HPDE6-E6E7 (cell line): ENCODE measurements around the gene ACVR1C.

Experiments
- DNase-seq: peaks from one replicate; pipeline ENCODE4 v3.0.0; 2011; ENCODE audit warnings: missing footprints; ENCODE audit errors: extremely low spot score

Gene ACVR1C

GRCh38 chr2:157497638-157498314 lies 130.9 kb downstream of the ACVR1C start:
- peak; percentile 15 for DNase-seq

GRCh38 chr2:157492189-157492773 lies 136.4 kb downstream of the ACVR1C start:
- peak; percentile 59 for DNase-seq

DNA sequence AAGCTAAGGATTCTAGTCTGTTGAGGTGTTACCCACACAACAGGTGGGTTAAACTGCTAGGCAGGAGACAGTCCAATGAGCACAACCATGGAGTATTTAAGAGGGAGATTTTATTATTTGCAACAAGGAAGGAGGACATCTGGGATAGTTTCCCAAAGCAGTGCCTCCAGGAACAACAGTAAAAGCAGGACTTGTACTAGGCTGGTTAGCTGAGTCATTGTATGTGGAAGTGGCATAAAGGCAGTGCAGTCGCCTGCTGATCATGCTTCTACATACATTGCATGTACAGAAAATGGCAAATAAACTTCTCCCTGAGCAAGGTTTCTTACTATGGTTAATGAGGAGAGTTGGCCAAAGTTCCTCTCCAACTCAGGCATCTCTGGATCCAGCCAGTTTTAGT lies 138.7 kb downstream of the ACVR1C start:
- DNase-seq, result no peak

DNA sequence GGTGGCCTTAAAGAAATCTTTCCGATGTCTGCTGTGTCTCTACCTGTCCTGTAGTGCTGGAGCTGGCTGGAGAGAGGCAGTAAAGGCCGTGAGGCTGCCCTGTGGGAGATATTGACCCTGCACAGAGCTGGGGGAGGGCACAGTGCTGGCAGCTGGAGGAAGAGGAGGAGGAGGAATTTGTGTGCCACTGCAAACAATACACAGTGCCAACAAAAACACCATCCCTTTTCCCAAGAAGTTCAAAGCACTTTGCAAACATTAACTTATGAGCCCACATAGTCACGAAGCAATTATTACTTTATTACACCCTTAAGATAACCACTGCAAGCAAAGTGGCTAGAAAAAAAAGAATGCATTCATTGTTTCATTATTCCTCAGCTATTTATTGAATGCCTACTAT lies 139.8 kb downstream of the ACVR1C start:
- no peak for DNase-seq

- DNase-seq, result no peak
Observed at GRCh38 chr2:157487747-157488146, 140.9 kb downstream of the ACVR1C start.

DNA sequence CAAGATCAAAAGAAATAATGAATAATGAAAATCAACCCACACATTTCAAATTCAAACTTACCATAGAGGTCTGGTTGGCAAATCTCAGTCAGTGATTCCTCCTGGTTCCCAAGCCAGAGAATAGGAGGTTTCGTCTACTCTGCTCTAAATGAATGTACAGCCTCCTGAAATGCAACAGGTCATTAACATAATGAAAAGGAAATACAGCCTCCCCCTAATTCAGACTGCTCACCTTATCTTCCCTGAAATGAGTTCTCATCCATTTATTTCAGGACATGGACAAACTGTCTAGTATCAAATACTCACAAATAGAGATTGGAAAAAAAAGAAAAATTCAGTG lies 141.4 kb downstream of the ACVR1C start:
- DNase-seq, result no peak

DNA sequence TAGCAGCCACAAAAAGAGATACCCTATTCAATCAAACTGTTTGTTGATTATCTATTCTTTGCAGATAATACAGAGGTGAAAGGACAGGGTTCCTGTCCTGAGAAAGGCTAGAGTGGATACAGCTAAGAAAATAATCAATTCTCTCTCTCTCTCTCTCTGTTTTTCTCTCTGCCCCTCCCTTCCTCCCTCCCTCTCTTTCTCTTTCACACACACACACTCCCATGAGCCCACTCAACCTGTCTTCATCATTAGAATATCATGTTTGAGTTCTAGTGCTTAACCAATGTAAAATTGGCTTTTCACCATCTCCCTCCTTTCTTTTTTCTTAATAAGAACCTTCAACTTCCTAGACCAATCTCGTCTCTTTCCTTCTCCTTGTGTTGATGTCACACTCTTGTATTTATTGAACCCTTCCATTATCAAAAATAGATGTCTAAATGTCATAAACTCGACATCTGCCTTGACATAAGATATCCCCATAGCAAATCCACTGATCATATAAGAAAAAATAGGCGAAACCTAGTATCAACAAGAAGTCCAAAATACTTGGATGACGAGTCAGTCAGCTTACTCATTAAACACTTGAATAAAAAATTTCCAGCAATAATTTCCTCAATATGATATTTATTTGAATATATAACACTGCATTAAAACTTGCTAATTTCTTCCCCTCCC lies 141.9 kb downstream of the ACVR1C start:
- DNase-seq, result no peak

DNA sequence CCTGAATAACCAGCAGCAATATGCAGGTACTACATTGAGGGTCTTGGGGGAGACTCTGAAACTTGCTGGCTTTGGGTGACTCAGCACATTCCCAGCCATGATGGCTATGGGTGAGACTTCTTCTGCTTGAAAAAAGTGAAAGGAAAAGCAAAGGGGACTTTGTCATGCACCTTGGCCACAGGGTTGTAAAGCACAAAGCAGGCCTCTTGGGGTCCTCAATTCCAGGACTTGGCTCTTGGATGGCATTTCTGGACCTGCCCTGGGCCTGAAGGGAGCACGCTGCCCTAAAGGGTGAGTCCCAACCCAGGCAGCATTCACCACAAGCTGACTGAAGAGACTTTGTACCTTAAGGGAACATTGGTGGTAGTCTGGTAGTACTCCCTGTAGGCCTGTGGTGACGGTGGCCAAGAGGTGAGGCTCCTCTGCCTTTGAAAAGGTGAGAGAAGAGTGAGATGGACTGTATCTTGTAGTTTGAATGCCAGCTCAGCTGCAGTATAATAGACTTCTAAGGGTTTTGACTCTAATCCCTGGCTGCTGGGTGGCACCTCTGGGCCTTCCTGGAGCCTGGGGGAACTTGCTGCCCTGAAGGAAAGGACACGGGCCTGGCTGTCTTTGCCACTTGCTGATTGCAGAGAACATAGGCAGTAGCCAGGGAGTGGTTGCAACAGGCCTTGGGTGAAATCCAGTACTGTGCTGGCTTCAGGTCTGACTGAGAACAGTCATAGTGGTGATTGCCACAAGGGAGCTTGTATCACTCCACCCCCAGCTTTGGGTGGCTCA lies 148.3 kb downstream of the ACVR1C start:
- no peak for DNase-seq

DNA sequence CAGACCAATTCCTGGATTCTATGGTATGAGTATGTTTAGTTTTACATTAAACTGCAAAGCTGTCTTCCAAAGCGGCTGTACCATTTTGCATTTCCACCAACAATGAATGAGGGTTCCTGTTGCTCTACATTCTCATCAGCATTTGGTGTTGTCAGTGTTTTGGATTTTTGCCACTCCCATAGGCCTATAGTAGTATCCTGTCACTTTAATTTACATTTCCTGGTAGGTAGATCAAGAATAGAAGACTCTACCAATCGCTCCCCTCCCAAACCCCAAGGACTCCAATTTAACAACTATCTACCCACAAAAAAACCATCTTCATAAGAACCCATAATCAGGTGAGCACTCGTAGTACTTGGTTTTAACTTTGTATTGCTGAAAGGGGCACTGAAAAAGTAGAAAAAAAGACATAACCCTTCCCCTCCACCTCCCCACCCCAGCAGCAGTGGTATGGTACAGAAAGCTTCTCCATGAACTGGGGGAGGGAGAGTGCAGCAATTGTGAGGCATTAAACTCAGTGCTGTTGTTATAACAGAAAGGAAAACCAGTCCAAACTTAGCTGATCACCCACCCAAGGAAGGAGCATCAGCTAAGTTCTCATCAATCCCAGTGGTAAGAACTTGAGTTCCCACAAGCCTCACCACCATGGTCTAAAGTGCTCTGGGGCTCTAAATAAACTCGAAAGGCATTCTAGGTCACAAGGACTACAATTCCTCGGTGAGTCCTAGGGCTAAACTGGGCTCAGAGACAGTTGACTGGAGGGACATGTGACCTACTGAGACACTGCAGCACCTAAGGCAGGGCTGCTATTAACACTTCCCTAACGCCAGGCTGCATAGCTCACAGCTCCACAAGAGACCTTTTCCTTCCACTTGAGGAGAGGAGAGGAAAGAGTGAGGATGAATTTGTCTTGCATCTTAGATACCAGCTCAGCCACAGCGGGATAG lies 149.3 kb downstream of the ACVR1C start:
- no peak for DNase-seq

- no peak for DNase-seq
Observed at GRCh38 chr2:157477919-157478318, 150.7 kb downstream of the ACVR1C start.

DNA sequence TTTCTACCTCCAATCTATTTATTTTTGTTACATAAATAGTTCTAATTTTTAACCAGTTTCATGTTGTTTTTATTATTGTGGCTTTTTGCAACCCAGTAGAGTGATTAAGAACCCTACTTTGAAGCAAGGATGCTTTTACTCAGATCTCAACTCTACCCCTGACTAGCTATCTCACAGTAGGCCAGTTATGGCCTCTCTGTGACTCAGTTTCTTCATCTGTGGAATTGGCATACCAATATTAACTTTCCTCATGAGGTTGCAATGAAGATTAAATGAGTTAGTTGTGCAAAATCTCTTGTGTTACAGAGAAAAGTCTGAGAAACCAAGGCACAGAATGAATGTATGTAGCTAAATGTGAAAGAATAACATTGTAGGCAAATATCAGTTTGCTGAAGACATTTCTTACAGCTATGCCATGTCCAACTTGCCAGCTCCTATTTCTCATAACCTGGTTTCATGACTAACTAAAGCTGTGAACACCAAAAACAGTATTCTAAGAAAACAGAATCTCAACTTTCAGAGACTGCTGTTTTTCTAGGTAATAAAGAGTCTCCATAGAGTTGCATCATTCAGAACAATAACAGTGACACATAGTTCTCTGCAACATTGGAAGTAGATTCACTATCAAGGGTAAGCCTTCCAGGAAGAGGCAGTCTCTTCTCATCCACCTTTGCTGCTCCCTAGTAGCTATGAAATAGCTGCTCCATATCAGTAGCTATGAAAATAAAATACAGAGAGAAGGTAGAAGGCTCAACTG lies 151.5 kb downstream of the ACVR1C start:
- DNase-seq, result peak; percentile 12
